ENCODE results near the gene C4A.
"Not testable (repeated sequence)": the region's sequence is repeated elsewhere in the genome, so short reads cannot be mapped to it uniquely, and the experiment has no call there.

The C4A gene

GRCh38 chr6:31980998-31981397, 859 bp upstream of the C4A start:
- not testable (repeated sequence) for DNase-seq (ENCODE audit: low read depth)

- not testable (repeated sequence) for DNase-seq (ENCODE audit: low read depth)
These were observed 7.5 kb downstream of the C4A start for GRCh38 chr6:31989363-31989762.

- DNase-seq (ENCODE audit: low read depth) = not testable (repeated sequence)
These were observed 12.6 kb downstream of the C4A start for GRCh38 chr6:31994421-31994820.

- not testable (repeated sequence) for DNase-seq (ENCODE audit: low read depth)
These were observed 14.5 kb downstream of the C4A start for GRCh38 chr6:31996385-31996784.

- DNase-seq (ENCODE audit: low read depth) = not testable (repeated sequence)
These were observed 20.9 kb downstream of the C4A start for GRCh38 chr6:32002546-32003268.

- not testable (repeated sequence) for DNase-seq (ENCODE audit: low read depth)
These were observed 21.4 kb downstream of the C4A start for GRCh38 chr6:32003301-32003700.

GRCh38 chr6:32004393-32004792, 22.5 kb downstream of the C4A start:
- DNase-seq (ENCODE audit: low read depth) = not testable (repeated sequence)

- not testable (repeated sequence) for DNase-seq (ENCODE audit: low read depth)
These were observed 23.1 kb downstream of the C4A start for GRCh38 chr6:32004864-32005537.

- not testable (repeated sequence) for DNase-seq (ENCODE audit: low read depth)
These were observed 23.7 kb downstream of the C4A start for GRCh38 chr6:32005538-32005880.

GRCh38 chr6:32005991-32006529, 24.2 kb downstream of the C4A start:
- DNase-seq (ENCODE audit: low read depth) = not testable (repeated sequence)

GRCh38 chr6:32007086-32007485, 25.2 kb downstream of the C4A start:
- DNase-seq (ENCODE audit: low read depth) = not testable (repeated sequence)

- not testable (repeated sequence) for DNase-seq (ENCODE audit: low read depth)
These were observed 26.2 kb downstream of the C4A start for GRCh38 chr6:32008037-32008436.

- not testable (repeated sequence) for DNase-seq (ENCODE audit: low read depth)
These were observed 26.8 kb downstream of the C4A start for GRCh38 chr6:32008616-32009015.

- DNase-seq (ENCODE audit: low read depth) = not testable (repeated sequence)
These were observed 27.7 kb downstream of the C4A start for GRCh38 chr6:32009537-32009936.

- not testable (repeated sequence) for DNase-seq (ENCODE audit: low read depth)
These were observed 29.1 kb downstream of the C4A start for GRCh38 chr6:32010856-32011530.

- not testable (repeated sequence) for DNase-seq (ENCODE audit: low read depth)
These were observed 31.2 kb downstream of the C4A start for GRCh38 chr6:32012941-32013617.

GRCh38 chr6:32013738-32014137, 31.9 kb downstream of the C4A start:
- not testable (repeated sequence) for DNase-seq (ENCODE audit: low read depth)

GRCh38 chr6:32014547-32014946, 32.7 kb downstream of the C4A start, which contains the start of gene C4B:
Gene C4B, plus strand, starts transcription at chr6:32014795. Its CDS starts 51 bp downstream, at chr6:32014846.
- DNase-seq (ENCODE audit: low read depth) = not testable (repeated sequence)

GRCh38 chr6:32022100-32022499, 40.2 kb downstream of the C4A start:
- not testable (repeated sequence) for DNase-seq (ENCODE audit: low read depth)

GRCh38 chr6:32028631-32029030, 46.8 kb downstream of the C4A start:
- not testable (repeated sequence) for DNase-seq (ENCODE audit: low read depth)

- not testable (repeated sequence) for DNase-seq (ENCODE audit: low read depth)
These were observed 47.7 kb downstream of the C4A start for GRCh38 chr6:32029553-32029952.
